H1 (cell line): ENCODE results near the gene DHRS1.

ENCODE experiments used
- CEBPB ChIP-seq: IDR thresholded peaks from 2 replicates; pipeline ENCODE4 v1.6.1; 2012; ENCODE audit warnings: low read depth, low read length
- CREB1 ChIP-seq: IDR thresholded peaks from 2 replicates; pipeline ENCODE4 v1.6.1; 2012; ENCODE audit warnings: inconsistent platforms
- CTCF ChIP-seq, 3 experiments: IDR thresholded peaks; 1 replicate in 2 of 3; 2 replicates in 1 of 3; pipeline versions ENCODE4 v1.5.1 to v1.6.1; 2011; ENCODE audit warnings: low read length in 3 of 3, mild to moderate bottlenecking in 3 of 3, inconsistent platforms in 2 of 3, low read depth in 1 of 3, moderate library complexity in 1 of 3; ENCODE audit not compliant: insufficient read depth in 1 of 3; ENCODE audit errors: control extremely low read depth in 1 of 3
- EGR1 ChIP-seq: IDR thresholded peaks from 2 replicates; pipeline ENCODE4 v1.6.1; 2011; ENCODE audit warnings: low read depth, low read length, borderline replicate concordance
- MAX ChIP-seq: IDR thresholded peaks from 2 replicates; pipeline ENCODE4 v1.6.1; 2012; ENCODE audit warnings: inconsistent platforms
- POLR2A ChIP-seq, 2 experiments: IDR thresholded peaks; 1 replicate in 1 of 2; 2 replicates in 1 of 2; pipeline ENCODE4 v1.6.1; 2011; ENCODE audit warnings: low read depth in 2 of 2, low read length in 2 of 2, mild to moderate bottlenecking in 2 of 2; ENCODE audit errors: control extremely low read depth in 1 of 2
- POLR2AphosphoS5 ChIP-seq: IDR thresholded peaks from 2 replicates; pipeline ENCODE4 v1.6.1; 2011; ENCODE audit warnings: low read depth, low read length
- RAD21 ChIP-seq, 2 experiments: IDR thresholded peaks in 1 of 2; conservative IDR thresholded peaks in 1 of 2; 2 replicates each; pipeline ENCODE4 v1.6.1; 2011; ENCODE audit warnings: low read depth in 2 of 2, low read length in 2 of 2, improper control_type of control experiment in 1 of 2, inconsistent platforms in 1 of 2, mild to moderate bottlenecking in 1 of 2, moderate library complexity in 1 of 2
- RFX5 ChIP-seq: IDR thresholded peaks from 2 replicates; pipeline ENCODE4 v1.6.1; 2011; ENCODE audit warnings: low read depth, low read length, improper control_type of control experiment, borderline replicate concordance
- SP2 ChIP-seq: IDR thresholded peaks from 2 replicates; pipeline ENCODE4 v1.6.1; 2012; ENCODE audit warnings: mild to moderate bottlenecking, low read length, inconsistent platforms
- SUZ12 ChIP-seq: fragments of 200-600 bp; sonication (generic); IDR thresholded peaks from 2 replicates; pipeline ENCODE4 v1.6.1; 2012; ENCODE audit warnings: mild to moderate bottlenecking, inconsistent platforms, low read length, moderate library complexity, mixed read lengths

DNA sequence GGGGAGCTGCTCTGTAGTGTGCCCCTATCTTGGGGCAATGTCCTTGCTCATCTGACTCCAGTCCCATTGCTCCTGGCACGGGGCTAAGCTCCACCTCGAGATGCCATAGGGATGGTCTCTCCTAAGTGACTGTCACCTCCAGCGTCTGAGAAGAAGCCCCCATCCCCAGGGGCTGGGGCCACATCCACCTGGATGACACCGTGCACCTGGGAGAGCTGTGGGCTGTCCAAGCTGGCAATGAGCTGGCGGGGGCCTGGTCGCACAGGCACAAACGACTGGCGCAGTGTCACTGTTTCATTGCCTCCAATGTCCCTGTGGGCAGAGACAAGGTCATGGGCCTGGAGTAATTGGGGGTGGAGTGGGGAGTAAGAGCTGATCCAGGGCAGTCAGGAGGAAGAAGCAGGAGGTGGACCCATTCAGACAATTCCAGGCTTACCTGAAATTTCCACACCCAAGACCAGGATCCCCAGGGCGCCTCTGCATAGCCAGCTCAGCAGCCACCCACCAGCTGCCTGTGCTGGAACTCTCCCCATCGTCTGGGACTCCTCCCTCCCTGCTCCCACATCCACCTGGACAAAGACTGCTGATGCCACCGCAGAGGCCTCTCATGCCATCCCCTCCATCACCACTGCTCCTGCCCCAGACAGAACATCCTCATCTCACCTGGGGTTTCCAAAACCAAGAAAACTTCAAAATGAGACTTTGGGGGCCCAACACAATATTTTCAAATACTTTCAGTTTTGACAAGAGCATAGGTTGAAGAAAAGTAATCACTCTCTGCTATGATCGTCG, 50.2 kb downstream of the DHRS1 start:
- TF ChIP-seq RFX5 (no peak), SUZ12 (no peak), EGR1 (no peak), SP2 (no peak), POLR2A (IDR thresholded peaks at IDR 0.05; ENCODE audit: control extremely low read depth in 1 of 2, low read depth in 2 of 2, low read length in 2 of 2) (no peak), RAD21 (IDR thresholded peaks at IDR 0.05 in 1 of 2, conservative IDR thresholded peaks at IDR 0.05 in 1 of 2; ENCODE audit: low read depth in 2 of 2, low read length in 2 of 2) (no peak), MAX (no peak), CEBPB (no peak), CTCF (IDR thresholded peaks at IDR 0.05; ENCODE audit: control extremely low read depth in 1 of 3, insufficient read depth in 1 of 3, low read depth in 1 of 3, low read length in 3 of 3) (no peak), CREB1 (no peak), POLR2AphosphoS5 (no peak)
